Stomach (tissue), 9 donors: ENCODE measurements around the gene IPCEF1. TPM values are rescaled to one million over a fixed set of nuclear protein-coding genes. Genes with fewer than 3 reads are reported as not detected.

Experiments used
- DNase-seq, 2 donors: peaks; one replicate each; pipeline versions ENCODE4 v3.0.0 to v3.0.0-alpha.2; 2013 to 2019
- H3K27ac ChIP-seq, 5 donors: fragments of 200-600 bp in 4 of 5; sonication (generic) in 4 of 5; one replicate each; pipeline ENCODE4 v1.5.1; 2013 to 2019; ENCODE audit warnings: mild to moderate bottlenecking in 1 of 5, moderate library complexity in 1 of 5
- H3K27me3 ChIP-seq, 3 donors: fragments of 200-600 bp; sonication (generic); one replicate each; pipeline ENCODE4 v1.5.1; 2017 to 2019; ENCODE audit warnings: mixed run types in 1 of 3
- H3K36me3 ChIP-seq, 4 donors: fragments of 200-600 bp; sonication (generic); 1 replicate in 3 of 4; 2 replicates in 1 of 4; pipeline ENCODE4 v1.5.1; 2016 to 2019
- H3K4me1 ChIP-seq, 4 donors: fragments of 200-600 bp; sonication (generic); one replicate each; pipeline ENCODE4 v1.5.1; 2016 to 2019
- H3K4me3 ChIP-seq, 4 donors: fragments of 200-600 bp; sonication (generic) in 3 of 4; one replicate each; pipeline ENCODE4 v1.5.1; 2016 to 2019; ENCODE audit warnings: mild to moderate bottlenecking in 1 of 4
- H3K9me3 ChIP-seq, 4 donors: fragments of 200-600 bp; sonication (generic); one replicate each; pipeline ENCODE4 v1.5.1; 2016 to 2019
- CTCF ChIP-seq, 7 experiments: fragments of 450-650 bp in 4 of 7; fragments of 200-600 bp in 3 of 7; sonication (generic) in 3 of 7; IDR thresholded peaks; one replicate each; pipeline ENCODE4 v1.5.1; 2016 to 2019; ENCODE audit warnings: antibody characterized with exemption in 7 of 7, control low read depth in 2 of 7, mild to moderate bottlenecking in 1 of 7
- EP300 ChIP-seq: sonication (generic); formaldehyde crosslinking; IDR thresholded peaks from one replicate; pipeline ENCODE4 v1.6.1; 2017; ENCODE audit warnings: antibody characterized with exemption
- POLR2A ChIP-seq, 4 donors: fragments of 450-650 bp; IDR thresholded peaks; one replicate each; pipeline ENCODE4 v1.6.1; 2016; ENCODE audit warnings: antibody characterized with exemption in 4 of 4, control low read depth in 2 of 4, mild to moderate bottlenecking in 1 of 4, moderate library complexity in 1 of 4
- POLR2AphosphoS5 ChIP-seq, 3 donors: sonication (generic); formaldehyde crosslinking; IDR thresholded peaks; one replicate each; pipeline ENCODE4 v1.6.1; 2016; ENCODE audit warnings: antibody characterized with exemption in 3 of 3
- WGBS, 5 donors: extraction: QIAGEN DNeasy Blood & Tissue Kit in 3 of 5; methylation state at CpG; one replicate each; pipeline versions ENCODE4 v1.1.5 to v1.1.7; 2013 to 2018; 5-methylcytosine and 5-hydroxymethylcytosine counted together
- intact Hi-C: fragments of 100-400 bp; cut with DNase I; formaldehyde crosslinking; loops from one replicate; pipeline ENCODE4 v1.15.1; 2023; ENCODE audit warnings: low total_unique reads
- polyA plus RNA-seq, 3 donors: library from polyadenylated mRNA; stranded (reverse); fragments of 200-250 nt; gene quantifications; one replicate each; pipeline ENCODE4 v1.2.3, GENCODE V29; 2013
- total RNA-seq, 5 donors: library from RNA; depleted of rRNA; stranded (reverse); fragments of >200 nt; gene quantifications; one replicate each; pipeline versions ENCODE4 v1.1.0 to v1.2.3, GENCODE V29; 2014 to 2016
- donor health status: healthy with polysubstance abuse.
- donor health status: Bipolar disorder and iron deficiency.
- donor health status: healthy.

The IPCEF1 gene
- total and polyA plus RNA-seq, 8 donors, result under 0.01 to 47.1 (median 1.4) TPM; not detected in 2

GRCh38 chr6:154402081-154402780 is 45.6 kb upstream of the IPCEF1 start:
- intact Hi-C loops, result no loop called here

GRCh38 chr6:154399097-154399496 is 42.5 kb upstream of the IPCEF1 start:
- no peak for DNase-seq
- Histone ChIP-seq H3K27ac (no peak overlapping the region), H3K36me3 (peaks cover 0 to 21% (median 9%) of the 10 kb centered on the region in 4 donors), H3K4me3 (no peak overlapping the region), H3K9me3 (no peaks in the 10 kb centered on the region), H3K27me3 (no peaks in the 10 kb centered on the region), H3K4me1 (peaks cover 0 to 10% (median 4%) of the 10 kb centered on the region in 4 donors)
- TF ChIP-seq CTCF (IDR thresholded peaks at IDR 0.05), result no peak
- no peak for TF ChIP-seq POLR2A (IDR thresholded peaks at IDR 0.05)
- TF ChIP-seq POLR2AphosphoS5 (IDR thresholded peaks at IDR 0.05), result no peak
- TF ChIP-seq EP300, result no peak
- intact Hi-C loops, result no loop called here
- WGBS, 5 donors, result 81 to 93% (median 89%) methylated on average over 5 of the region's 5 CpGs

More at GRCh38 chr6:154402081-154402780, 45.6 kb upstream of the IPCEF1 start:
- 86 to 93% (median 91%) methylated on average over 6 of the region's 6 CpGs for WGBS, 5 donors
- Histone ChIP-seq H3K9me3 (no peaks in the 10 kb centered on the region), H3K4me1 (peaks cover 0 to 14% (median 7%) of the 10 kb centered on the region in 4 donors), H3K36me3 (peaks cover 7 to 35% (median 25%) of the 10 kb centered on the region in 4 donors), H3K4me3 (no peak overlapping the region), H3K27me3 (no peaks in the 10 kb centered on the region), H3K27ac (no peak overlapping the region)
- no peak for DNase-seq
- TF ChIP-seq POLR2AphosphoS5 (IDR thresholded peaks at IDR 0.05), result no peak
- no peak for TF ChIP-seq POLR2A (IDR thresholded peaks at IDR 0.05)
- no peak for TF ChIP-seq EP300
- TF ChIP-seq CTCF (IDR thresholded peaks at IDR 0.05), result no peak

- Histone ChIP-seq H3K4me3 (no peak overlapping the region), H3K27ac (no peak overlapping the region), H3K36me3 (peaks cover 0 to 21% (median 9%) of the 10 kb centered on the region in 4 donors), H3K9me3 (no peaks in the 10 kb centered on the region), H3K4me1 (no peaks in the 10 kb centered on the region), H3K27me3 (no peaks in the 10 kb centered on the region)
- DNase-seq, result no peak
- TF ChIP-seq EP300 (no peak), POLR2AphosphoS5 (IDR thresholded peaks at IDR 0.05) (no peak), CTCF (IDR thresholded peaks at IDR 0.05) (no peak), POLR2A (IDR thresholded peaks at IDR 0.05) (no peak)
- WGBS, 5 donors, result 92 to 97% (median 93%) methylated on average over 9 of the region's 9 CpGs
- intact Hi-C loops, result no loop called here
Observed at GRCh38 chr6:154397491-154398195, 41.0 kb upstream of the IPCEF1 start.

GRCh38 chr6:154395878-154396277 is 39.3 kb upstream of the IPCEF1 start:
- Histone ChIP-seq H3K9me3 (no peaks in the 10 kb centered on the region), H3K36me3 (peaks cover 0 to 8% (median under 1%) of the 10 kb centered on the region in 4 donors), H3K4me3 (no peak overlapping the region), H3K27me3 (no peaks in the 10 kb centered on the region), H3K4me1 (no peaks in the 10 kb centered on the region), H3K27ac (no peak overlapping the region)
- TF ChIP-seq EP300 (no peak), CTCF (IDR thresholded peaks at IDR 0.05) (no peak), POLR2A (IDR thresholded peaks at IDR 0.05) (no peak), POLR2AphosphoS5 (IDR thresholded peaks at IDR 0.05) (no peak)
- no peak for DNase-seq
- 90 to 96% (median 93%) methylated on average over 6 of the region's 6 CpGs for WGBS, 5 donors
- intact Hi-C loops, result no loop called here
